GM19463 (cell line): Measurements from ENCODE around the gene LRSAM1.

Source experiments
- ATAC-seq: cut with Tn5 transposase; IDR thresholded peaks from one replicate; pipeline ENCODE4 v1.9.1; 2021; ENCODE audit warnings: mild to moderate bottlenecking, moderate library complexity; ENCODE audit not compliant: unreplicated experiment

Gene LRSAM1

DNA sequence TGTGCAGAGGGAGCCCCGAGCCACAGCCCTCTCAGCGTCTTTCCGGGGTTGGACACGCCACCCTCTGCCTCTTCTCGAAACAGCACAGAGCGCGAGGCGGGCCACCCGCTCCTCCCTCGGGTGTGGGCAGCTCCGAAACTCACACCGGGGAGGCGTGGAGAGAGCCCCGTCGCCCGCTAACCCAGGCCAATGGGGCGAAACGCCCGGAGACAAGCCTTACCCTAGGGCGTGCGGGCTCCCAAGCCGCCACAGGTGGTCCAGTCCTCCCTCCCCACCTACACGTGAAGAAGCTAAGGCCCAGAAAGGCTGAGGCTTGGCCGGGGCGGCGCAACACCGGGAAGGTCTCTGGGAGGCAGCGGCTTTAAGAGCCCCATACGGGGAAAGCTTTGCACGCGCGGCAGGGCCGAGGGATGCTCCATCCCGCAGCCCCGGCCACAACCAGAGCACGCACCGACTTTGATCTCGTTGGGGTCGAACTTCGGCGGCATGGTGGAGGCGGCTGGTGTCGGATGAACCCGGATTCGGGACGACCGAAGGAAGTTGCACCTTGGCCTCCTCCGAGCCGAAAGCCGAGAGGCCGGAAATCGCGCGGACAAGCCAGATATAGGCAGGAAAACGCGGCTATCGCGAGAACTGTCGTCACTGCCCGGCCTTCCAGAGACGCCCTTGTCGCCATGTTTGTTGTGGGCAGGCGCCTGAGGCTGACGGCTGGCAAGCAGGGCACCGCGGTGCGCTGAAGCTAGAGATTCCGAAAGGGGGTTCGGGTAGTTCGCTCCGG is at the start of gene LRSAM1, which contains the start of gene RPL12:
Gene LRSAM1 (plus strand): TSS at position 681 of the 778 bp plus-strand sequence. CDS start 3,018 bp downstream, outside the sequence.
Gene RPL12 (minus strand): TSS at position 577 of the 778 bp plus-strand sequence. CDS start 89 bp downstream, at position 488.
- ATAC-seq: peak; percentile 48

DNA sequence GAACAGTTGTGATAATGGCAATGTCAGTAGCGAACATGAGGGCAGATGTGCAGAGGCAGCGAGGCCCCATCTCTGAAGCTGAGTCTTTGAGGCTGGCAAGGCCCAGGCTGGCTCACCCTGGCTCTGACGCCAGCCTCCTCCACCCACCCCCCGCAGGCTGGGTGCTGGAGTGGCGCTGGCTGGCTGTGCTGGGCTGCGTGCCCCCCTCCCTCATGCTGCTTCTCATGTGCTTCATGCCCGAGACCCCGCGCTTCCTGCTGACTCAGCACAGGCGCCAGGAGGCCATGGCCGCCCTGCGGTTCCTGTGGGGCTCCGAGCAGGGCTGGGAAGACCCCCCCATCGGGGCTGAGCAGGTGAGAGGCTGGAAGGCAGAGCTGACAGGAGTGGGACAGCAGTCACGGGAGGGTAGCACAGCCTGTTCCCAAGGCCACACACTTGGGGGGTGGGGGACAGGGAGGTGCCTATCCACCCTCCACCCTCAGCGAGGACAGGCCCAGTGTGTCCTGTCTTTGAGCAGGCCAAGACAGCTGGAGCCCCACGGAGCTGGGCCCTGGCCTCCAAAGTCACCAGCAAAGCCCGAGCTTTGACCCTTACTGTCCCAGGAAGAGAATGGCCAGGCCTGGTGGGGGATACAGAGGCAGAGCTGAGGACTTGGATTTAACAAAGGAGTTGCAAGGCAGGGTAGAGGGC is 48.8 kb upstream of the LRSAM1 start:
- ATAC-seq: no peak

DNA sequence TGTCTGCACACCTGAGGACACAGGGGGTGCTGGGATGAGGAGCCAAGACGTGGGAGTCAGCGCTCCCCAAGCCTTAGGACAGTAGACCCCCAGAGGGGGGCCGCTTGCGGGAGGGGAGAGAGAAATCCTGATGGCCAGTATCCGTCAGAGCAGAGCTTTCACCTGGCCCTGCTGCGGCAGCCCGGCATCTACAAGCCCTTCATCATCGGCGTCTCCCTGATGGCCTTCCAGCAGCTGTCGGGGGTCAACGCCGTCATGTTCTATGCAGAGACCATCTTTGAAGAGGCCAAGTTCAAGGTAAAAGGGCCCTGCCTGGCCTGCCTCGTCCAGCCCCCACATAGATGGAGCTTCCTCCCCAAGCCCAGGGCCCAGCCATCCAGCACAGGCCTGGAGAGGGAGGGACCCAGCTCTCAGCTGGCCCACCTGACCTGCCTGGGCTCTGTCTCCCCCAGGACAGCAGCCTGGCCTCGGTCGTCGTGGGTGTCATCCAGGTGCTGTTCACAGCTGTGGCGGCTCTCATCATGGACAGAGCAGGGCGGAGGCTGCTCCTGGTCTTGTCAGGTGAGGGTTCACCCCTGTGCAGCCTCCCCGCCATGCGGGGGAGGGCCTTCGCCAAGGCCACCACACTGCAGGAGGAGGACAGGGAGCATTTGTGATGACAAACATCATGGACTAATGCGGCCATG is 47.7 kb upstream of the LRSAM1 start:
- no peak for ATAC-seq

DNA sequence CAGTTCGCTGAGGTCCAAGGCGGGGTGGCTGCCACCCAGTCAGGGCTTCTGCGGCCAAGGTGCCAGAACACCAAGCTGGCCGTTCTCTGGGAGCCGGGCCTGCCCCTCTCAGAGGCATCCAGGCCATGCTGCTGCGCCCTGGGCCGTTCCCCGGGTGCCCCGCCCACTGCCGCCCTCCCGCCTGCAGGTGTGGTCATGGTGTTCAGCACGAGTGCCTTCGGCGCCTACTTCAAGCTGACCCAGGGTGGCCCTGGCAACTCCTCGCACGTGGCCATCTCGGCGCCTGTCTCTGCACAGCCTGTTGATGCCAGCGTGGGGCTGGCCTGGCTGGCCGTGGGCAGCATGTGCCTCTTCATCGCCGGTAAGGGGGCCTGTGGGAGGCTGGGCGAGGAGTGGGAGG is 46.7 kb upstream of the LRSAM1 start:
- ATAC-seq: no peak

DNA sequence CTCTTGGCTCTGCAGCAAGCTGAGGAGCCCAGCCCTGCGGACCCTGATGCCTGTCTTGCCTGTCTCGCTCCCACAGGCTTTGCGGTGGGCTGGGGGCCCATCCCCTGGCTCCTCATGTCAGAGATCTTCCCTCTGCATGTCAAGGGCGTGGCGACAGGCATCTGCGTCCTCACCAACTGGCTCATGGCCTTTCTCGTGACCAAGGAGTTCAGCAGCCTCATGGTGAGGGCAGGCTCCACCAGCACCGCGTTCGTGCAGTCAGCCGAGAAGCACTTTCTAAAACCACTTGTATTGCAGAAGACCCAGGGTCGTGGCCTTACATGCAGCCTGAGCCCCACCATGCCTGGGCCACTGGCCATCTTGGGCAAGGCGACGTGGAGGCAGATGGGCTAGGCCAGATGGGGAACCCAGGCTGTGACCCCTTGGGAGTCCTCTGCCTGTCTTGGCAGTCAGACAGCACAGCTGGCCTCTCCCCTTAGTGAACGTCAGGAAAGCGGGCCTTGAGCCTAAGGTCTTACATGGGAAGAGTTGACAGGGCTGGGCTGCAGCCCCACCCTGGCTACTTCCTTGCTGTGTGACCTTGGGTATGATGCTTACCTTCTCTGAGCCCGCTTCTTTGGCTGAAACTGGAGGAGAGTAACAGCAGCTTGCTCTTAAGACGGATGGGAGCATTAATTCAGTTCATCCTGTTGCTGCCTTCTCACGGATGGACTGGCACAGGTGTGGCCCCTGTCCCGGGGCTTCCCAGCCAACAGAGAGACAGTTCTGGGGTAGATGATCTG is 45.8 kb upstream of the LRSAM1 start:
- no peak for ATAC-seq

DNA sequence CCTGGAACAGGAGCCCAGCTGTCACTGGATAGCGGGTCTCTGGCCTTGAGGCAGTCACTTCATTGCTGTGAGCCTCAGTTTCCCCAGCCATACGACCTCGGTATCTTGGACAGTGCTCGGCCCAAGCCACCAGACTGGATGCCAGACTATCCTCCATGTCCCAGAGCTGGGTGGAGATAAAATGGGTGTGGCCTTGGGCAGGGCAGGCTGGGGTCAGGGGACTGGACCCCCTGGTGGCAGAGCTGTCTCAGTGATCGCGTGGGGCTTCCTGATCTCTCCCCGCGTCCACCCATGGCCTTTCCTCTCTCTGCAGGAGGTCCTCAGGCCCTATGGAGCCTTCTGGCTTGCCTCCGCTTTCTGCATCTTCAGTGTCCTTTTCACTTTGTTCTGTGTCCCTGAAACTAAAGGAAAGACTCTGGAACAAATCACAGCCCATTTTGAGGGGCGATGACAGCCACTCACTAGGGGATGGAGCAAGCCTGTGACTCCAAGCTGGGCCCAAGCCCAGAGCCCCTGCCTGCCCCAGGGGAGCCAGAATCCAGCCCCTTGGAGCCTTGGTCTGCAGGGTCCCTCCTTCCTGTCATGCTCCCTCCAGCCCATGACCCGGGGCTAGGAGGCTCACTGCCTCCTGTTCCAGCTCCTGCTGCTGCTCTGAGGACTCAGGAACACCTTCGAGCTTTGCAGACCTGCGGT is 44.4 kb upstream of the LRSAM1 start:
- no peak for ATAC-seq

DNA sequence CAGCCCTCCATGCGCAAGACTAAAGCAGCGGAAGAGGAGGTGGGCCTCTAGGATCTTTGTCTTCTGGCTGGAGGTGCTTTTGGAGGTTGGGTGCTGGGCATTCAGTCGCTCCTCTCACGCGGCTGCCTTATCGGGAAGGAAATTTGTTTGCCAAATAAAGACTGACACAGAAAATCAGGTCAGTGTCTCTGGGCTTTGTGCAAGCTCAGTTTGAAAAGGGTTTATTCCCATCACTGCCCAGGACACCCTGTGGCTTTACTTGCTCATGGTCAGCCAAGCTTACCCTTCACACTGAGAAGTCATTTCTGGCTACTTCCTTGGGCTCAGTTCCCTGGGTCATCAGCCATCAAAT is 43.8 kb upstream of the LRSAM1 start:
- no peak for ATAC-seq

DNA sequence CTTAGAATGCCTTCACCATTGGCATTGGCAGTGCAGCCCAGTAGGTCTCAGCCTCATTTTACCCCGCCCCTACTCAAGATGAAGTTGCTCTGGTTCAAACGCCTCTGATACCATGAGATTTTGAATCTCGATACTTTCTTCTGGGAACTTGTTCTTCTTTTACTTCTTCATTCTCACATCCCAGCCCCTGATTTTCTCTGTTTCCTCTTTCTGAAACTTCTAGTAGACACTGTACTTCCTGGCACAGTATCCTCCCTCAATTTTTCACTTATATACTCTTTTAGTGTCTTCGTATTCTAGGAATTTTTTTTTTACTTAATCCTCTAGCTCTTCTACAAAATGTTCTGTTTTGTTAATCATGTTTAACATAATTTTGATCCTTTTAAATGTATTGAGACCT is 40.2 kb upstream of the LRSAM1 start:
- ATAC-seq: no peak

DNA sequence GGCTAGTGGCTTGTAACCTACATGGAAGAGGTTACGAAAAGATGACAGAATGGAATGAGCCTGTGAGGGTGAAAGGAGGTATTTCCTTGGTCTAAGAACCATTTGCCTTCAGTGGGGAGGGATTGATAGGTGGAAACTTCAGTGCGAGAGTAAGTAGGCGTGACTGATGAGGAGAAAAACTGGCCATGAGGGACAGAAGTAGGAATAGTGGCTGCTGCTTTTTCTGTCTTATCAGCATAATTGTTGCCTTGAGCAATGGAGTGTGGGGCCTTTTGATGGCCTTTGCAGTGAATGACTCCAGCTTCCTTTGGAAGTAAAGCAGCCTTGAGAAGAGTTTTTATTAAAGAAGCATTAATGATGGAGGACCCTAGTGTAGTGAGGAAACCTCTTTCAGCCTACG is 36.2 kb upstream of the LRSAM1 start:
- no peak for ATAC-seq

DNA sequence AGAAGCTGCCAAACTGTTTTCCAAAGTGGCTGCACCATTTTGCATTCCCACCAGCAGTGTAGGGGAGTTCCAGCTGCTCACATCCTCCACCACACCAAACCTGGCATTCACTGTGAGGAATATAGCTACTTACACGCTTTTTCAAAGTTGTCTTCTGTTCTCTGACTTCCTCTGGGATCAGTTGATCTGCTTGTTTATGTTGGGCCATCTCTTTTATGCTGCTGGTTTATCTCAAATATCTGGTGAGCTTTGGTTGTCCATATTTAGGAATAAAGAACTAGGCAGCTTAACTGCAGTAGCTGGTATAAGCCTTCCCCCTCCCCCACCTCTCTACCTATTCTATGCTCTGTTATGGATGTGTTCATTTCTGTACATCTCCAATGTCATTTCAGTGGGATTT is 35.7 kb upstream of the LRSAM1 start:
- ATAC-seq: no peak

DNA sequence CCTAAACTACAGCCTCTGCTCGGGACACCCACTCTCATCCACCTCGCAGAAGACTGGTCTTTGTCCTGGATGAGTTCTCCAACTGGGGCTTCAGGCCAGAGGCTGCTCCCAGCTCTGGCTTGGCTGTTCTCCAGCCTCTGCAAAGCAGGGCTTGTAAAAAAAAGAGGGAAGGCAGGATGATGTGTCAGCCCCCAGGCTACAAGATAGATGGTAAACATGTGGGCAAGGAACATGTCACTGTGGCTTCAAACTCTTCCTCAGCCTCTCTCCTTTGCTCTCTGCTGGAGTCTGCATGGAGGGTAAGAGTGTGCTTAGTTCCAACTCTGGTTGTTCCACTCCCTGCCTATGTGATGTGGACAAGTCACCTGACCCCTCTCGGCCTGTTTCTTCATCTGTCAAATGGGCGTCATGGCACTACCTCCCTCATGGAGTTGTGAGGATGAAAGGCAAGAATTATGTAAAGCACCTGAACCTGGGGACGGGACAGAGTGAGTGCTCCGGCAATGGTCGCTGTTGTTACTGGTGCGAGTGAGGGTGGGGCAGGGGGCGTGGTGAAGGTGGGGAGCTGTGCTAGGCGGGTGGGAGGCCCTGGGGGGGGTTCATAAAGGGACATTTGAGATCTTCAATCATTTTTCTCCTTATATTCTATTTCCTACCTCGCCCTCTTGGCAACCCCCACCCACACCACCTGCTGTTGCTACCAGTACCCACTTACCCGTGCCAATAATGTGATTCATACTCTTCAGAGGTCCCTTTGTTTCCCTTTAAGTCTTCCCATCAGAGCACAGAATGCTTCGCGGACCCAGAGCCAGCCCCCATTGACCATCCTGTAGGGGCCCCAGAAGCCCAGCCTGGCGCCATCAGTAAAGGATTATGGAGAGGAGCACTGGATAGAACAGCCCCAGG is 33.9 kb upstream of the LRSAM1 start:
- no peak for ATAC-seq

DNA sequence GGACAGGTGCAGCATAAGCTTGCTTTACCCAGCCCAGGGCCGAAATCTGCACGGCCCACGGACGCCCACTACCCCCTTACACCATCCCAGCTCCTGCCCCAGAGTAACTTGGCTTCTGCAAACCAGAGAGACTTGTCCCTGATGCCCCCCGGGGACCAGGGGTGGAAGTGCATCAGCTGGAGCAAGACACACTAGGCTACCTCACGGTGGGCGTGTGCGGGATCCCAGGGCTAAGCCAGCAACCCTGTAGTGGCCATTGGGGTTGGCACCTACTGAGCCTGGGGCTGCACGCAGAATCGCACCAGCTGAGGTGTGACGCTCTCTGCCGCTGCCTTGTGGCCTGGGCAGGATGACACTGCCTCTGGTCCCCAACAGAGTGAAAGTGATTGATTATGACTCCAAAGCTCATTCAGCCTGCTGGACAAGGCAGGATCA is 33.3 kb upstream of the LRSAM1 start:
- ATAC-seq: no peak

DNA sequence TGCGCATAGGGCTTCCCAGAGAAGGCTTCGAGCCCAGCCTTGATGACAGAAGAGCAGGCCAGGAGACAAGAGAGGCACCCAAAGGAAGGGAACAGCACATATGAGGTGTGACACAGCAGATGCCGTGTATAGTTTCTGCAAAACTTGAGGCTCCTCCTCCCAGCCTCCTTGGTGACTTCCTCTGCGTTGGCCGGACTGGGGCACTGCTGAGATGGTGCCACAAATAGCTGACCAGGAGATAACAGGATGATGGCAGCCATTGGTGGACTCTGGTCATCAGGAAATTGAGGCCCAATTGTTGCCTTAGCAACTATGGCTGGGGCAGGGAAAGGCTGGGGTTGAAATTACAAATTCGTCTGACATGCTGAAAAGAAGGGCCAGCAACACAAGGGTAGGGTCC is 32.0 kb upstream of the LRSAM1 start:
- no peak for ATAC-seq

DNA sequence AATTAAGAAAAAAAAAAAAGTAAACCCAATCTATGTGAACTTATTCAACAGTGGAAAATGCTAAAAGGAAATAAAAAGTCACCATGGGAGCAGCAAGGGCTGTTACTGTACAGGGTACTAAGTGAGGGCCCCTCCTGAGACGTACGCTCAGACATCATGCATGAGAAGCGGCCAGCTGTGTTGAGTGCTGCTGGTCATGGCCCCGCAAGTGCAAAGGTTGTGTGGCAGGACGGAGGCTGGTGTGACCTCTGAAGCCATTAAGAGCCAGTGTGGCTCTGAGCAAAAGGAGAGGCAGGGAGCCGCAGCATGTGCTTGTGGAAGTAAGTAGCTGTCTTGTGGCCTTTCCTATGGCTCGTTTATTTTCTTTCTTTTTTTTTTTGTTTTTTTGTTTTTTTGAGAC is 30.3 kb upstream of the LRSAM1 start:
- no peak for ATAC-seq

DNA sequence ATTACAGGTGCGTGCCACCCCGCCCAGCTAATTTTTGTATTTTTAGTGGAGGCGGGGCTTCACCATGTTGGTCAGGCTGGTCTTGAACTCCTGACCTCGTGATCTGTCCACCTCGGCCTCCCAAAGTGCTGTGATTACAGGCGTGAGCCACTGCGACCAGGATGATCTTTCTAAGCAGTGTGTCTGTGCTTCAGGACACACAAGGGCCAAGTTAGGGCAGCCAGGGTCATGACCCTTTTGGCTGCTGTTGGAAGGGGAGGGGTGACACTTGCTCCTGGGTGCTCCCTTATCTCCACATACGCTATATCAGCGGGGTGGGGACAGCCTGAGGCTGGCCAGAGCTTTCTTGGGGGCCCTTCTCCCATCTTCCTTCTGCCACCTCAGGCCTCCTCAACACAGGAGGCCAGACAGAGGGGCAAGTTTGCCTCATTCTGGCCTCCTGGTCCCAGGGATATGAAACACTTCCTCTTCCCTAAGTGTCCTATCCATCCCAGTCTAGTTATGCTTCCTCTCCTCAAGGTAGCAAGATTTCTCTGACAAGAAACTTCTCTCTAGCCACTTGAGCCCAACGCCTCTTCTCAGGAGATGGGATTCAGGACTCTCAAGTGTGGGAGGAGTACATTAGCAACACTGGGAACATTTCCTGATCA is 29.1 kb upstream of the LRSAM1 start:
- no peak for ATAC-seq

DNA sequence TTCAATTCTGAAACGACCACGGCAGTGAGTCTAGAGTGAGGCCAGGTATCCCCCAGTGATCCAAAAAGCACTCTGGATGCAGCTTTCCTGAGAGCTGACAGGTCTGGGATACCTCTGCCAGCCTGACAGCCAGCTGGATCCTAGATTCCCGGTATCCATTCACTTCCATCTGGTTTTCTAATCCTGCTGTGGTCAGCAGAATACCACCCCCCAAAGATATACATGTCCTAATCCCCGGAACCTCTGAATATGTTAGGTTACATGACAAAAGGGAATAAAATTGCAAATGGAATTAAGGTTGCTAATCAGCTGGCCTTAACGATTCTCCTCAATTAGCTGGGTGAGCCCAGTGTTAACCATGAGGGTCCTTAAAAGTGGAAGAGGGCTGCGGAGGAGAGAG is 28.5 kb upstream of the LRSAM1 start:
- ATAC-seq: no peak

DNA sequence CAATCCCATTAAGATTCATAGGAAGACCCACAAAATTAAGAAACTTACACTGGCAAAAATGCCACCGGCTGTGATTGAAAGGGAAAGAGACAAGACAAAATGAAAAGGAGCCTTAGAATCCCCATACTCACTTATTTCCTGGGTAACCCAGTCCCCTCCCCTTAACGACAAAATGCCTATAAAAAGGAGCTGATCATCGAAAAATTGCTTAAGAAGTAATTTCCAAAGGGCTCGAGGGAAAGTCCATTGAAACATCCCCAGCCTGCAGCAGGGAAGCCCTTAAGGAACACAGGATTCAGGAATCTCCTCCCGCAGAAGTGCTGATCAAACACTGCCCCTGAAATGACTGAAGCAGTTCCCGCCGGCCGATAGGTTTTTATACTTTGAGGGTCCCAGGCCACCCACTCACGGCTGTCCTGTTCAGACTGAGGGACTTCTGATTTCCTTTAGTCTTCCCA is 27.8 kb upstream of the LRSAM1 start:
- no peak for ATAC-seq

DNA sequence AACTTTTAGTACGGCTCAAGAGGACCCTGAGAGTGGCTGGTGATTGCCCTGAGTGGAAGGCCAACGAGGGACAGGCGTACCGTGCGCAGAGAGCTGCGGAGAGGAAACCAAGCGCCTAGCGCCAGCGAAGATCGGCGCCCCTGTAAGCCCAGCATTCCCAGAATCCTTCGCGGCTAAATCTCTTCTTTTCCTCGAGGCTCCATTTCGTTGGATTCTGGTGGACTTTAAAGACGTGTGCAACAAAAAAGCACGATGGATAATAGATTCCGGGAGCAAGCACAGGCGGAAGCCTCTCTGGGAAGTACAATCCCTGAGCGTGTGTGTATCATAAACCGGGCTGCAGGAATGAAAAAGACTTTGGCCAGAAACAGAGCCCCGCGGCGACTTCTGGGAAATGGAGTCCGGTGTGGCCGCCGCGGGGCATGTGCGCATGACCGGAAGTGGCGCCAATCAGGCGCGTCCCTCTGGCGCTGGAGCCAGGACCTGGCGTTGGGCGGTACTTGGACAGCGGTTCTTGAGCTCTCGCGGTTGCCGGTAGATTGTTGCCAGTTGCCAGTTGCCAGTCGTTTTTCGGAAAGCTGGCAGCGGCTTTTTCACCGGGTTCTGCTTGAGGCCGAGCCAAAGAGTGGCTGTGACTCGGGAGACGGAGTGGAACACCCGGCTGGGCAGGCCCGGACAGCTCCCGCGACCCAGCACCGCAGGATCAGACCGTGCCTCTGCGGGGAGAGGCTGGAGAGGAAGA is 27.2 kb upstream of the LRSAM1 start, which contains the start of gene ZNF79:
Gene ZNF79 (plus strand): TSS at position 449 of the 742 bp plus-strand sequence. CDS start 406 bp downstream, outside the sequence.
- peak; percentile 84 for ATAC-seq
